Stimulated activated CD8-positive, alpha-beta memory T cell treated with anti-CD3 and anti-CD28 coated beads, Interleukin-7, amount 100 ng/mL, for 24 hours (primary cell): ENCODE measurements around the gene PPP4R4.
"Not testable (repeated sequence)": the region's sequence is repeated elsewhere in the genome, so short reads cannot be mapped to it uniquely, and the experiment has no call there.

Experiments used
- DNase-seq: peaks from one replicate; pipeline ENCODE4 v3.0.0-alpha.2; 2020; ENCODE audit warnings: low read depth

PPP4R4 gene

GRCh38 chr14:94180655-94181271, 6.6 kb downstream of the PPP4R4 start:
- DNase-seq: no peak

- DNase-seq: no peak
These were observed 7.7 kb downstream of the PPP4R4 start for GRCh38 chr14:94181835-94182234.

- no peak for DNase-seq
These were observed 18.4 kb downstream of the PPP4R4 start for GRCh38 chr14:94192536-94192935.

- DNase-seq: no peak
These were observed 19.7 kb downstream of the PPP4R4 start for GRCh38 chr14:94193776-94194175.

- DNase-seq: no peak
These were observed 21.9 kb downstream of the PPP4R4 start for GRCh38 chr14:94196057-94196456.

- DNase-seq: no peak
These were observed 29.5 kb downstream of the PPP4R4 start for GRCh38 chr14:94203473-94204210.

- no peak for DNase-seq
These were observed 38.9 kb downstream of the PPP4R4 start for GRCh38 chr14:94213021-94213420.

- DNase-seq: no peak
These were observed 39.6 kb downstream of the PPP4R4 start for GRCh38 chr14:94213741-94214140.

GRCh38 chr14:94217116-94217515, 43.0 kb downstream of the PPP4R4 start:
- no peak for DNase-seq

- not testable (repeated sequence) for DNase-seq
These were observed 44.2 kb downstream of the PPP4R4 start for GRCh38 chr14:94218198-94218886.

- DNase-seq: no peak
These were observed 49.9 kb downstream of the PPP4R4 start for GRCh38 chr14:94224040-94224439.

- no peak for DNase-seq
These were observed 51.6 kb downstream of the PPP4R4 start for GRCh38 chr14:94225460-94226378.

GRCh38 chr14:94227029-94227428, 52.9 kb downstream of the PPP4R4 start:
- no peak for DNase-seq

- no peak for DNase-seq
These were observed 62.9 kb downstream of the PPP4R4 start for GRCh38 chr14:94237046-94237445.

GRCh38 chr14:94237983-94238382, 63.9 kb downstream of the PPP4R4 start:
- DNase-seq: no peak

GRCh38 chr14:94239406-94239805, 65.3 kb downstream of the PPP4R4 start:
- DNase-seq: no peak

- DNase-seq: no peak
These were observed 70.1 kb downstream of the PPP4R4 start for GRCh38 chr14:94244182-94244581.

GRCh38 chr14:94264195-94264594, 90.1 kb downstream of the PPP4R4 start:
- DNase-seq: not testable (repeated sequence)

GRCh38 chr14:94267352-94267751, 93.2 kb downstream of the PPP4R4 start:
- DNase-seq: no peak

- not testable (repeated sequence) for DNase-seq
These were observed 94.5 kb downstream of the PPP4R4 start for GRCh38 chr14:94268582-94268981.

GRCh38 chr14:94269156-94269555, 95.0 kb downstream of the PPP4R4 start:
- no peak for DNase-seq
